Caco-2 (cell line): Measurements from ENCODE around the gene BLNK. TPM values are rescaled to one million over a fixed set of nuclear protein-coding genes. Genes with fewer than 3 reads are reported as not detected.

Experiments used
- BruUV-seq: library from RNA; stranded (reverse); fragments of 400-500 nt; replicated peaks from 2 replicates; lab custom pipeline; 2021; lab: Mats Ljungman, UMichigan
- CTCF ChIA-PET: fragments of 300-600 bp; sonication (Branson Sonifier 250); formaldehyde crosslinking; loops from one replicate; lab custom pipeline; 2022; ENCODE audit warnings: antibody characterized with exemption; lab: Charles Lee
- POLR2A ChIA-PET: fragments of 300-600 bp; sonication (Branson Sonifier 250); formaldehyde crosslinking; loops from one replicate; lab custom pipeline; 2022; ENCODE audit warnings: antibody characterized with exemption; lab: Charles Lee
- DNase-seq, 2 experiments: peaks; one replicate each; pipeline versions ENCODE4 v3.0.0 to v3.0.0-alpha.2; 2020 to 2022
- H3K27me3 ChIP-seq: replicated peaks from 2 replicates; pipeline ENCODE4 v1.6.0; 2011; ENCODE audit warnings: low read length; ENCODE audit not compliant: control insufficient read depth, insufficient read depth
- H3K36me3 ChIP-seq: 2 replicates; pipeline ENCODE4 v1.5.1; 2011; ENCODE audit warnings: low read length; ENCODE audit not compliant: control insufficient read depth, insufficient read depth
- H3K4me1 ChIP-seq: fragments of 250-450 bp; sonication (Bioruptor Pico); 2 replicates; pipeline ENCODE4 v1.5.1; 2020; ENCODE audit warnings: mild to moderate bottlenecking
- H3K4me3 ChIP-seq: 2 replicates; pipeline ENCODE4 v1.5.1; 2011; ENCODE audit warnings: low read depth, mild to moderate bottlenecking, control low read depth, low read length
- H3K9me3 ChIP-seq: fragments of 250-450 bp; sonication (Bioruptor Pico); 2 replicates; pipeline ENCODE4 v1.5.1; 2020; ENCODE audit warnings: mild to moderate bottlenecking, moderate library complexity
- H3K27ac Mint-ChIP-seq: one replicate; pipeline ENCODE4 v1.8.0; 2022; ENCODE audit warnings: mixed read lengths; ENCODE audit not compliant: unreplicated experiment
- H3K27me3 Mint-ChIP-seq: one replicate; pipeline ENCODE4 v1.8.0; 2022; ENCODE audit warnings: mixed read lengths; ENCODE audit not compliant: insufficient read depth, unreplicated experiment
- H3K36me3 Mint-ChIP-seq: one replicate; pipeline ENCODE4 v1.8.0; 2022; ENCODE audit warnings: mild to moderate bottlenecking, mixed read lengths; ENCODE audit not compliant: insufficient read depth, unreplicated experiment
- H3K4me1 Mint-ChIP-seq: one replicate; pipeline ENCODE4 v1.8.0; 2022; ENCODE audit warnings: low read depth, mixed read lengths; ENCODE audit not compliant: unreplicated experiment
- H3K4me3 Mint-ChIP-seq: one replicate; pipeline ENCODE4 v1.8.0; 2022; ENCODE audit warnings: mild to moderate bottlenecking, moderate library complexity, mixed read lengths; ENCODE audit not compliant: unreplicated experiment
- H3K9me3 Mint-ChIP-seq: one replicate; pipeline ENCODE4 v1.8.0; 2022; ENCODE audit warnings: mixed read lengths; ENCODE audit not compliant: unreplicated experiment
- intact Hi-C: fragments of 100-400 bp; cut with micrococcal nuclease; formaldehyde crosslinking; loops from one replicate; pipeline ENCODE4 v1.10.0; 2022; ENCODE audit not compliant: unreplicated experiment
- total RNA-seq: library from RNA; stranded (reverse); gene quantifications from 2 replicates; pipeline ENCODE4 v1.2.3, GENCODE V29; 2022
- TF ChIP-seq, protein P1 (sequence below), 2 experiments: fragments of 200-600 bp in 1 of 2; IDR thresholded peaks; 1 replicate in 1 of 2; 2 replicates in 1 of 2; pipeline versions ENCODE4 v1.5.1 to v1.8.0; 2011 to 2022; ENCODE audit warnings: antibody characterized with exemption in 1 of 2, control low read depth in 1 of 2, inconsistent platforms in 1 of 2, low read depth in 1 of 2, low read length in 1 of 2, mild to moderate bottlenecking in 1 of 2, moderate library complexity in 1 of 2; ENCODE audit not compliant: insufficient read depth in 1 of 2, severe bottlenecking in 1 of 2, unreplicated experiment in 1 of 2

The BLNK gene
- total RNA-seq, 1 experiment from 2014 or later: 0.36 TPM

DNA sequence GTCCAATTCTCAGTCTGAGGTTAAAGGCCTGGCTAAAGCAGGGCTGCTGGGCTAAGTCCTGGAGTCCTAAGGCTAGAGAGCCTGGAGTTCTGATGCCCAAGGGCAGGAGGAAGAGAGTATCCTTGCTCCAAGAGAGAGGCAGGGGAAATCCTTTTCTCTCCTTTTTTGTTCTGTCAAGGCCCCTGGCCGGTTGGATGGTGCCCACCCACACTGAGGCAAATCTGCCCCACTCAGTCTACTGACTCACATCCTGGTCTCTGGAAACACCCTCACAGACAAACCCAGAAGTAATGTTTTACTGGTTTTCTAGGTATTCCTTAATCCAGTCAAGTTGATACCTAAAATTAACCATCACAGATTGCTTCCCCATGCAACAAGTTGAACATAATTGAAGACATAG, 118.3 kb downstream of the BLNK start:
- TF ChIP-seq, protein P1, sequence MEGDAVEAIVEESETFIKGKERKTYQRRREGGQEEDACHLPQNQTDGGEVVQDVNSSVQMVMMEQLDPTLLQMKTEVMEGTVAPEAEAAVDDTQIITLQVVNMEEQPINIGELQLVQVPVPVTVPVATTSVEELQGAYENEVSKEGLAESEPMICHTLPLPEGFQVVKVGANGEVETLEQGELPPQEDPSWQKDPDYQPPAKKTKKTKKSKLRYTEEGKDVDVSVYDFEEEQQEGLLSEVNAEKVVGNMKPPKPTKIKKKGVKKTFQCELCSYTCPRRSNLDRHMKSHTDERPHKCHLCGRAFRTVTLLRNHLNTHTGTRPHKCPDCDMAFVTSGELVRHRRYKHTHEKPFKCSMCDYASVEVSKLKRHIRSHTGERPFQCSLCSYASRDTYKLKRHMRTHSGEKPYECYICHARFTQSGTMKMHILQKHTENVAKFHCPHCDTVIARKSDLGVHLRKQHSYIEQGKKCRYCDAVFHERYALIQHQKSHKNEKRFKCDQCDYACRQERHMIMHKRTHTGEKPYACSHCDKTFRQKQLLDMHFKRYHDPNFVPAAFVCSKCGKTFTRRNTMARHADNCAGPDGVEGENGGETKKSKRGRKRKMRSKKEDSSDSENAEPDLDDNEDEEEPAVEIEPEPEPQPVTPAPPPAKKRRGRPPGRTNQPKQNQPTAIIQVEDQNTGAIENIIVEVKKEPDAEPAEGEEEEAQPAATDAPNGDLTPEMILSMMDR (IDR thresholded peaks at IDR 0.05; ENCODE audit: insufficient read depth in 1 of 2, low read depth in 1 of 2, low read length in 1 of 2, severe bottlenecking in 1 of 2, unreplicated experiment in 1 of 2): no peak
- no peak for DNase-seq
- ChIA-PET CTCF (no interaction called here), POLR2A (no interaction called here)
- Mint-ChIP-seq H3K4me3 (no peak overlapping the region), H3K27me3 (no peaks in the 10 kb centered on the region), H3K27ac (no peak overlapping the region), H3K9me3 (no peaks in the 10 kb centered on the region), H3K4me1 (no peaks in the 10 kb centered on the region), H3K36me3 (peaks cover 62% of the 10 kb centered on the region)
- H3K4me3 ChIP-seq: no peak overlapping the region
- H3K36me3 ChIP-seq: no peaks in the 10 kb centered on the region
- no peaks in the 10 kb centered on the region for H3K27me3 ChIP-seq
- BruUV-seq: no TSS peak
- H3K9me3 ChIP-seq: no peaks in the 10 kb centered on the region
- intact Hi-C loops: no loop called here
- H3K4me1 ChIP-seq: no peaks in the 10 kb centered on the region

DNA sequence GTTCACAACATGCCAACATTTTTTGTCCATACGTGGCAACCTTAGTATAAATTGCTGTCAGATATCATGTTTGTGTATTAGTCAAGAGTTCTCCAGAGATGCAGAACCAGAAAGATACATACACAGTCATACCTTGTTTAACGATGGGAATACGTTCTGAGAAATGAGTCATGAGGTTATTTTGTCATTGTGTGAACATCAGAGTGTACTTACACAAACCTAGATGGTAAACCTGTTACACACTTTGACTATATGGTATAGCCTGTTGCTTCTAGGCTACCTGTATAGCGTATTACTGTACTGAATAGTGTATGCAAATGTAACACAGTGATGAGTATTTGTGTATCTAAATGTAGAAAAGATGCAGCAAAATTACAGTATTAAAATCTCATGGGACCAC, 118.9 kb downstream of the BLNK start:
- Mint-ChIP-seq H3K27me3 (no peaks in the 10 kb centered on the region), H3K36me3 (peaks cover 55% of the 10 kb centered on the region), H3K4me3 (no peak overlapping the region), H3K9me3 (no peaks in the 10 kb centered on the region), H3K27ac (no peak overlapping the region), H3K4me1 (no peaks in the 10 kb centered on the region)
- Histone ChIP-seq H3K4me3 (no peak overlapping the region), H3K4me1 (no peaks in the 10 kb centered on the region), H3K36me3 (no peaks in the 10 kb centered on the region), H3K27me3 (no peaks in the 10 kb centered on the region), H3K9me3 (no peaks in the 10 kb centered on the region)
- BruUV-seq: no TSS peak
- intact Hi-C loops: no loop called here
- TF ChIP-seq, protein P1 (IDR thresholded peaks at IDR 0.05; ENCODE audit: insufficient read depth in 1 of 2, low read depth in 1 of 2, low read length in 1 of 2, severe bottlenecking in 1 of 2, unreplicated experiment in 1 of 2): no peak
- DNase-seq: no peak
- ChIA-PET CTCF (no interaction called here), POLR2A (no interaction called here)

Other genes starting within 250 kb of the BLNK start
- gene CCNJ, start 228.0 kb downstream of the BLNK start, total RNA-seq: 22.2 and 23.5 TPM in 2 replicates
- 47.2 TPM in 2 replicates for gene ZNF518A, start 141.3 kb downstream of the BLNK start, total RNA-seq
- gene DNTT, start 32.9 kb upstream of the BLNK start, total RNA-seq: not detected in 2 replicates
- not detected in 2 replicates for gene OPALIN, start 87.4 kb upstream of the BLNK start, total RNA-seq
- gene TLL2, start 242.4 kb upstream of the BLNK start, total RNA-seq: 0.14 TPM in 1 of 2 replicates, not detected in the other